IPS-15b (cell line): ENCODE data around the gene PCNT.
"Not testable (repeated sequence)": the region's sequence is repeated elsewhere in the genome, so short reads cannot be mapped to it uniquely, and the experiment has no call there.

Experiments
- H3K27me3 ChIP-seq: one replicate; pipeline ENCODE4 v1.6.1; 2013; ENCODE audit warnings: low read length; ENCODE audit not compliant: control insufficient read depth, insufficient read depth
- H3K36me3 ChIP-seq: one replicate; pipeline ENCODE4 v1.6.1; 2013; ENCODE audit warnings: low read length; ENCODE audit not compliant: control insufficient read depth, insufficient read depth
- H3K4me1 ChIP-seq: one replicate; pipeline ENCODE4 v1.6.1; 2013; ENCODE audit warnings: mild to moderate bottlenecking, low read length; ENCODE audit not compliant: control insufficient read depth, insufficient read depth
- H3K4me3 ChIP-seq: one replicate; pipeline ENCODE4 v1.5.1; 2013; ENCODE audit warnings: low read depth, low read length
- H3K9ac ChIP-seq: one replicate; pipeline ENCODE4 v1.6.1; 2013; ENCODE audit warnings: low read depth, mild to moderate bottlenecking, low read length
- H3K9me3 ChIP-seq: one replicate; pipeline ENCODE4 v1.6.1; 2013; ENCODE audit warnings: mild to moderate bottlenecking, low read length; ENCODE audit not compliant: control insufficient read depth, insufficient read depth

PCNT gene

DNA sequence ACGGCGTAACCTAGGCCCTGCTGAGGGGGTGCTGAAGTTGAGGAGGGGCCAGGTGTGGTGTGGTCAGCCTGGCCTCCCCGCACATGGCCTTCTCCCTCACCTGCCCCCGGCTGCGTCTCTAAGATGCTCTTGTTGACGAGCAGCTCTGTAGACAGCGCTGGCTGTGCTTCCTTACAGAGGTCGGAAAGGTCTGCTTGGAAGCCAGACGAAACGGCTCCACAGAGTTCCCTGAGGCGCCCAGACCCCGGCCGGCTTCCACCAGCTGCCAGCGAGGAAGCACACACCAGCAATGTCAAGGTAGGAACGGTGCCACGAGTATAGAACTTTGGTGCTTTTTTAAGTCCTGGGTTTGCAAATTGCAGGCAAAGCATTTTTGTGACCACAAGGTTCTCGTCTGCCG lies 116.0 kb downstream of the PCNT start:
- no peaks in the 10 kb centered on the region for H3K9me3 ChIP-seq
- H3K27me3 ChIP-seq: no peaks in the 10 kb centered on the region
- no peak overlapping the region for H3K9ac ChIP-seq
- H3K4me1 ChIP-seq: no peaks in the 10 kb centered on the region
- no peak overlapping the region for H3K4me3 ChIP-seq
- peaks cover 46% of the 10 kb centered on the region for H3K36me3 ChIP-seq

GRCh38 chr21:46441331-46441730 lies 117.4 kb downstream of the PCNT start:
- Histone ChIP-seq H3K4me1 (no peaks in the 10 kb centered on the region), H3K36me3 (peaks cover 39% of the 10 kb centered on the region), H3K9me3 (no peaks in the 10 kb centered on the region), H3K27me3 (no peaks in the 10 kb centered on the region), H3K9ac (no peak overlapping the region), H3K4me3 (no peak overlapping the region)

GRCh38 chr21:46441961-46442498 lies 118.1 kb downstream of the PCNT start:
- Histone ChIP-seq H3K9me3 (no peaks in the 10 kb centered on the region), H3K36me3 (peaks cover 38% of the 10 kb centered on the region), H3K9ac (no peak overlapping the region), H3K4me1 (no peaks in the 10 kb centered on the region), H3K27me3 (no peaks in the 10 kb centered on the region), H3K4me3 (no peak overlapping the region)

- H3K9ac ChIP-seq: no peak overlapping the region
Observed at GRCh38 chr21:46442938-46443337, 119.0 kb downstream of the PCNT start.

GRCh38 chr21:46443910-46444309 lies 120.0 kb downstream of the PCNT start:
- Histone ChIP-seq H3K4me3 (no peak overlapping the region), H3K9ac (no peak overlapping the region), H3K9me3 (no peaks in the 10 kb centered on the region), H3K36me3 (peaks cover 28% of the 10 kb centered on the region), H3K4me1 (no peaks in the 10 kb centered on the region), H3K27me3 (no peaks in the 10 kb centered on the region)

More at GRCh38 chr21:46442938-46443337, 119.0 kb downstream of the PCNT start:
- Histone ChIP-seq H3K27me3 (no peaks in the 10 kb centered on the region), H3K36me3 (peaks cover 32% of the 10 kb centered on the region), H3K9me3 (no peaks in the 10 kb centered on the region), H3K4me1 (no peaks in the 10 kb centered on the region), H3K4me3 (no peak overlapping the region)

- H3K9ac ChIP-seq: no peak overlapping the region
- H3K36me3 ChIP-seq: no peaks in the 10 kb centered on the region
- H3K4me3 ChIP-seq: no peak overlapping the region
- H3K9me3 ChIP-seq: no peaks in the 10 kb centered on the region
- H3K4me1 ChIP-seq: no peaks in the 10 kb centered on the region
- no peaks in the 10 kb centered on the region for H3K27me3 ChIP-seq
Observed at GRCh38 chr21:46448108-46448507, 124.2 kb downstream of the PCNT start.

GRCh38 chr21:46448855-46449254 lies 124.9 kb downstream of the PCNT start:
- not testable (repeated sequence) for H3K4me1 ChIP-seq

DNA sequence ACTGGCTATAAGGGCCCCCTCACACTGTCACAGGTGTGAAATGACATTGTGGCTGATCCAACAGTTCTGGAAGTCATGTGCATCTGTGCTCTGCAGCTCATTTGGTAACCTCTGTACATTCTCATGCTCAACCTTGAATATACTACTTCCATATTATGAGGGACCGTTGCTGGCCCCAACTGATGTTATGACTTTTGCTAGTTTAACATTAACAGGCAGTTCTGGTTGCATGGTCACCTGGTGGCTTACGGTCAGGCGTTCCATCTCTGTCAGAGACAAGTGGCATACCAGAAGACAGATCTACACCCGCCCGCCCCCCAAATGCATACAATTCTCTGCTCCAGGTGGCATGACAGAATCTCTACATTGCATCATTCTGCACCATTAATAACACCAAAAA lies 128.8 kb downstream of the PCNT start:
- Histone ChIP-seq H3K9ac (no peak overlapping the region), H3K9me3 (no peaks in the 10 kb centered on the region), H3K4me3 (no peak overlapping the region), H3K4me1 (peaks cover 5% of the 10 kb centered on the region), H3K36me3 (no peaks in the 10 kb centered on the region), H3K27me3 (no peaks in the 10 kb centered on the region)

More at GRCh38 chr21:46448855-46449254, 124.9 kb downstream of the PCNT start:
- H3K36me3 ChIP-seq, H3K9me3 ChIP-seq, H3K27me3 ChIP-seq, H3K4me3 ChIP-seq, H3K9ac ChIP-seq: not testable (repeated sequence)

- H3K36me3 ChIP-seq: peaks cover 3% of the 10 kb centered on the region
- H3K9ac ChIP-seq: no peak overlapping the region
- H3K4me3 ChIP-seq: no peak overlapping the region
- no peaks in the 10 kb centered on the region for H3K9me3 ChIP-seq
- H3K27me3 ChIP-seq: no peaks in the 10 kb centered on the region
- peaks cover 5% of the 10 kb centered on the region for H3K4me1 ChIP-seq
Observed at GRCh38 chr21:46454142-46454541, 130.2 kb downstream of the PCNT start.

- Histone ChIP-seq H3K4me1 (peaks cover 5% of the 10 kb centered on the region), H3K9ac (no peak overlapping the region), H3K36me3 (peaks cover 3% of the 10 kb centered on the region), H3K9me3 (no peaks in the 10 kb centered on the region), H3K27me3 (no peaks in the 10 kb centered on the region), H3K4me3 (no peak overlapping the region)
Observed at GRCh38 chr21:46454634-46455390, 130.9 kb downstream of the PCNT start.

DNA sequence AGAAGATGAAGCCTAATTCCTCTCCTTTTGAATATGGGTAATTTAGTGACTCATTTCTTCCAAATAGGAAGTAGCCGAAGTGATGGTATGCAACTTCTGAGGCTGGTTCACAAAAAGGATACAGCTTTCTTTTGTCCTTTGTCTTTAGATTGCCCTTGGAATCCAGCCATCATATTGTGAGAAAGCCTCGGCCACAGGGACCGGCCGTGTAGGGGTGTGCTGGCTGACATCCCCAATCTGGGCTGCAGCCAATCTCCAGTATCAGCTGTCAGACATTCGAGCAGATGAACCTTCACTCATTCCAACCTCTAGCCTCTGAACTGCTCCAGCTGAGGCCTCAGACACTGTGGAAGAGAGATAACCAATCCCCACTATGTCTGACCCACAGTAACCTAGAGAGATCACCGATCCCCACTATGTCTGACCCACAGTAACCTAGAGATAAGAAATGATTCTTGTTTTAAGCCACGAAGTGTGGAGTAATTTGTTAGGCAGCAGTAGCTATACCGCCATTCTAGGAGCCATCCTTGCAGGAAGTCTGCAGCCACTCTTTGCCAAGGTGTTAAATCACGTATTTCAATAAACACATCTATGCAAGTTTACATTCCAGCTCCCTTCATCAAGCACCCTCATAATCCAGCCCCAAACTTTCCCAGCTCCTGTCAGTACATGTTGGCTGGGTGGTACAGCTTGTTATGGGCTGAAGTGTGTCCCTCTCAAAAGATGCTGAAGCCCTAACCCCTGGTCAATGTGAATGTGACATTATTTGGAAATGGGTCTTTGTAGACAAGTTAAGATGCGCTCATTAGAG lies 131.8 kb downstream of the PCNT start:
- Histone ChIP-seq H3K4me3 (no peak overlapping the region), H3K27me3 (no peaks in the 10 kb centered on the region), H3K9me3 (no peaks in the 10 kb centered on the region), H3K36me3 (peaks cover 3% of the 10 kb centered on the region), H3K4me1 (peaks cover 5% of the 10 kb centered on the region), H3K9ac (no peak overlapping the region)

DNA sequence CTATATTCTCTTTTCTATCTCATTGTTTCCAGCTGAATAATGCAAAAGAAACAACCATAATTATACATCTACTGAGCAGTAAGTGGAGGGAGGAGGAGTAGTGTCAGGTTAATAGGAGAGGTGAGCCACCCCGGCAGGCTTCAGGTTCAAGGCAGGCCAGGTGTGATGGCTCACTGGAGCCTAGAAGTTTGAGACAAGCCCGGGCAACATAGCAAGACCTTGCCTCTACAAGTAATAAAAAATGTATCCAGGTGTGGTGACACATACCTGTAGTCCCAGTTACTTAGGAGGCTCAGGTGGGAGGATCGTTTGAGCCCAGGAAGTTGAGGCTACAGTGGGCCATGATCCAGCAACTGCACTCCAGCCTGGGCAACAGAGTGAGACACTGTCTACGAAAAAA lies 132.8 kb downstream of the PCNT start:
- Histone ChIP-seq H3K36me3 (peaks cover 3% of the 10 kb centered on the region), H3K9ac (no peak overlapping the region), H3K9me3 (no peaks in the 10 kb centered on the region), H3K27me3 (no peaks in the 10 kb centered on the region), H3K4me1 (peaks cover 5% of the 10 kb centered on the region), H3K4me3 (no peak overlapping the region)
